ENCODE data around the gene PMP22.

Gene PMP22

DNA sequence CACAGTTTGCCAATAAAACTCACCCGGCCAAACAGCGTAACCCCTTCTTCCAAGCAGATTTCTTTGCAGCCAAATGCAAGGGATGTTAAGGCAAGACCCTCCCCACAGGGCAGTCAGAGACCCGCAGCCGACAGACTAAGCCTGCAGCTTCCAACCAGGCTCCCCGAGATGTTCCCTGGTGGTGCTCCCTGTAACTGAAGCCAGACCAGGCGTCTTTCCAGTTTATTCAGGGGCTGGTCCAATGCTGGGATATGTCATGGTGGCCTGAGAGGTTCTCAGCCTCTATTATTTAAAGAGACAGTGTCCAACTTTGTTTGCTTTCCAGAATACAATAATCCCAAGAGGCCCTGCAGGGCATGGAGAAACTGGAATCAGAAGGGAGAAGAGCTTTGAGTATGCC is at the start of gene PMP22:
Gene PMP22, minus strand, starts transcription at position 196 of the 400 bp plus-strand sequence. CDS start 4,599 bp downstream, outside the sequence.
- no peak for DNase-seq

- no peak for DNase-seq
Observed at GRCh38 chr17:15311996-15312395, 46.9 kb upstream of the PMP22 start.

DNA sequence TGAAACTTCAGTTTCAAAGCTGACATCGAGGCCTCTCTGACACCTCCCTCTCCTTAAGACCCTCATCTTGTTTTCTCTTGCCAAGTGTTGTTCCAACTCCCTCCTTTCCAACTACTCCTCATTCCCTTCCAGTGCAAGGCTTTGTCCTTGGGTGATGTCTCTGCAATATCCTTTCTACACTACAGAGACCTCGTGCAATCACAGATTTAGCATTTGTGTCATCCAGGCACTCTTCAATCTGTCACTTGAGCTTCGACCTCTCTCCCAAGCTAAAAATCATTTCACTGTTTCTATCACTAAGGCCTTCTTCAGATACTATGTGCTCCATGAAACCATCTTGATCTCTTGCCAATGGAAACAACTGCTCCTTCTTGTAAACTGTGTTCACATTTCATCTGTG is 44.7 kb upstream of the PMP22 start:
- DNase-seq = no peak

GRCh38 chr17:15309236-15309635 is 44.1 kb upstream of the PMP22 start:
- no peak for DNase-seq

DNA sequence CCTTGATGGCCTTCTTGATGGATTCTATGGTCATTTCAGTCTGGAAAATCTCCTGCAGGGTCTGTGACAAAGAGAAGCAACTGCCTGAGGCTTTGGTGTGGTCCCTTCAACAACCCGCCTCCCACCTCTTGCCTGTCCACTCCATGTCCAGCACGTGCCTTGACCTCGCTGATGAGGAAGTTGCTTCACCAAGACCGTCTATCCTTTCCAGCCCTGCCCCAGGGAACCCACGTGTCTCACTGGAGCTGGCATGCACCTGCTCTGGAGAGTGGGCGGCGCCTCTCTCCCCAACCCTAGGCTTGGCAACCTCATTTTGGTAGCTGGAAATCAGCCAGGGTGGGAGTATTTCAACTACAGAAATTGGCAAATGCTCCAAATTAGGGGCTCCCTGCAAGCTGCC is 43.6 kb upstream of the PMP22 start:
- no peak for DNase-seq

DNA sequence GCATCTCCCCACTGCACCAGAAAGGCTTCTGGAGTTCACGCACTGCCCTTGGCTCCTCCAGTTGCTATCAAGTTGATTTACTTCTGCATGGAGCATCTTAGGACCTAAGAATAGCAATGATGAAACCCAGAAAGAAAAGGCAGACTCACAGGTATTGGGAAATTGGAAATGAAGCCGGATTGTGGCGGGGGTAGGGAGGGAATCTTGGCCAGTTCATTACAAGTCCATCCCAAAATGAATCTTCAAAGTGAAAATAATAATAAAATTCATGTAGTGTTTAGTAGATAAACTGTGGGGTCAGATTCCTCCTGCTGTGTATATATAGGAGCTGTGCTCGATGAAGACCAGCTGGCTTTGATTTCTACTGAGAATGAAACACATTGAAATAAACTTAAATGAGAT is 42.6 kb upstream of the PMP22 start:
- no peak for DNase-seq

GRCh38 chr17:15303851-15304250 is 38.7 kb upstream of the PMP22 start:
- no peak for DNase-seq

DNA sequence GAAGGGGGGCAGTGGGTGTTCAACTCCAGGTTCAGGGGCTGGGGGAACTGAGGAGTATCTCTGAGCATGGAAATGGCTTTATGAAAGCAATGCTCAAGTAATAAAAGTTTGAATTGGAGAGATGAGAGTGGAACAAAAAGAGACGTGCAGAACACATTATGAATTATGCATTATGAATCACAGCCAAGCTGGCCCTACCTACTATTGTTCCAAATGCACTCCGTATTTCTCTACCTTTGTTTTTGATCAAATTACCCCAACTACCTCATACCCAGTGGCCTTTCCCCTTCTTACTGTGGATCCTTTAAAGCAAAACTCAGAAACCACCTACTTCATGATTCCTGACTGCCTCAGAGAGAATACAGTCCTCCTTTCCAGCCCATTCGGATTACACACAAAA is 38.1 kb upstream of the PMP22 start:
- DNase-seq = no peak

- no peak for DNase-seq
Observed at GRCh38 chr17:15301845-15302244, 36.7 kb upstream of the PMP22 start.

- no peak for DNase-seq
Observed at GRCh38 chr17:15298176-15298575, 33.0 kb upstream of the PMP22 start.

DNA sequence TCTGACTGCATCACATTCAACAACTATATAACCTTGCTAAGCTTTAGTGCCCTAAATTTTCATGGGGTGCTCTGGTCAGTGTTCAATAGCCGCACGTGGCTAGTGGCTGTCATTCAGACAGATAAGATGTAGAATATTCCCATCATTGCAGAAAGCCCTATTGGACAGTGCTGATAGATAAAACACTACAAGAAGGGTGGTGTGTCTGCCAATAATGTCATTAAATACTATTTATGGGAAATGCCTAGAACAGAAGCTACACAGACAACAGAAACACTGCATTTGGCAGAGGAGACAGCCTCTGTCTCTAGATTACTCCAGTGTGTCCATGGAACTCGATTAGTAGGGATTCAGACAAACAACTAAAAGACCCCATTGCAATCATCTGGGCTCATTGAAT is 28.4 kb upstream of the PMP22 start:
- DNase-seq = no peak

- no peak for DNase-seq
Observed at GRCh38 chr17:15291674-15292361, 26.7 kb upstream of the PMP22 start.

DNA sequence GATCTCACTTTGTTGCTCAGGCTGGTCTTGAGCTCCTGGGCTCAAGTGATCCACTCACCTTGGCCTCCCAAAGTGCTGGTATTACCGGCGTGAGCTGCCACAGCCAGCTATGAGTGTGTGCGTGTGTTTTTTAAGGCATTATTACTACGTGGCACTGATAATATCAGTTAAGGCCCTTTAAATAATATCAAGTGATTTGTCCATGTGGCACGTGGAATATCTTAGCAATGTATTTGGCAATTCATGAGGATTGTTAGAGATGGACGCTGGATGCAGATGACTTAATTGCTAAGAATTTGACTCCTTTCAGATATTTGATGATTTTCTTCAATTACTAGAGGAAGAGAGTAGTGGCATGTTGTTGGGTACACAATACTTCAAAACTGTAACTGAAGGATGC is 25.5 kb upstream of the PMP22 start:
- no peak for DNase-seq

DNA sequence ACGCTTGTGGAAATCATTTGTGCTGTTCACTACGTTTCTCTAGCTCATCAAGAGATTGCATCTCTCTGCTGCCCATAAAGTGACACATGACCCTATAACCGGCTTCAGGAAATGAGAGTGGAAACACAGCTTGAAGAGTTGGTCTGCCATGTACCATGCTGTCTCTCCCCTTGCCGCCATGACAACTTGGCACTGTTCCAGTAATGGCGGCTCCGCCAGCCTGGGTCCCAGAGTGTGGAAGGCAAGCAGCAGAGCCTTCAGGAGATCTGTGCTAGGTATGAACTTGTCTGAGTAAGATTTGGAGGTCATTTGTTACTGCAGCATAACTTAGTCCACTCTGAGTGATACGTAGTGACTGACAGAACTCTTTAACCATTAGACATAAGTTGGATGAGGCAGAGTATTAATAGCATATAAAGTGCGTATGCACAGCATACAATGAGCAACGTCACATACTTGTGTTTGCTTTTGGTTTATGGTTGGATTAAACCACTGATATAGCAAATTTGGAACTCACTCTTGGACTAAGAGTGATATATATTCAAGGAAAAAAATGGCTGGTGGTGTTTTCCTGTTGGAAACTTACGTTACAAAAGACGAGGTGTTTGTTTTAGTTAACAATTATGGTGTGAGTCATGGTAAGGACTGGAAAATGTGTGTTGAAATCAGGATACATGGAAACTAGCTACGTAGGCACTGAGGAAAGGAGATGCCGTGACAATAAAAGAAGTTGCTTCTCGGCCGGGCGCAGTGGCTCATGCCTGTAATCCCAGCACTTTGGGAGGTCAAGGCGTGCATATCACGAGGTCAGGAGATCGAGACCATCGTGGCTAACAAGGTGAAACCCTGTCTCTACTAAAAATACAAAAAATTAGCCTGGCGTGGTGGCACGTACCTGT is 24.4 kb upstream of the PMP22 start:
- no peak for DNase-seq

DNA sequence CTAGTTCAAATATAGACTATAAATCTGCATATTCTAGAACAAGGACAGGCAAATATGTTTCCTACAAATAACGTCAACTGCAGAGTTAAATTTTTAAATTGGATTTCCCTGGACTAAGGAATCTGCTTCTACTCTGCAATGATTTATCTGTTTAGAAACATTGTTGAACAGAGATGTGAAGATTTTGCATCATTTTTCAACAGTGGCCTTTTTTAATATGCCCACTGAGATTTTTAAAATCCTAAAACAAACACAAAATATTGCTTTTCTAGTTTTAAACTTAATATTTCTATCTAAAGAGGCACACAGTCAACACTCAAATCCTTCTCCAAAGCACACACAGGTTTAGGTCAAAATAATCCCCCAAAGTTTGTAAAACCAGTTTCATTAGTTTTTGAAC is 23.7 kb upstream of the PMP22 start:
- no peak for DNase-seq

GRCh38 chr17:15287538-15288267 is 22.6 kb upstream of the PMP22 start:
- no peak for DNase-seq

DNA sequence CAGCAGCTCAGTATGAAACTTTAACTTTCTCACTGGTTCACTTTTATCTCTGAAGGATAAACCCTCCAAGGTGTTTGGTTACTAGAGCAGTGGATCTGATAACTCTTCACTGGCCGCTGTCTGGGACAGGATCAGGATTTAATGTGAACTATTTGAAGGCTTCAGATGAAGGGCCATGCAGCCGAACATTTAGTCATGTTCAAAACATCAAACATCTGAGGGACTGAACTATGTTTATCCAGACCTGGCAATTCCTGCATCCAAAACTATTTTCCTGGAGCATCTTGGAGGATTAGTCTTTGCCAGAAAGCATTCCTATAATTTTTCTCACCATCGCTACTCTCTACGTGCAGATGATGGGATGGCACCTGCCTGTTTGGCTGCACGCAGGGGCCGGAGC is 20.3 kb upstream of the PMP22 start:
- DNase-seq = no peak

GRCh38 chr17:15284537-15284936 is 19.4 kb upstream of the PMP22 start:
- DNase-seq = no peak

GRCh38 chr17:15284107-15284506 is 19.0 kb upstream of the PMP22 start:
- no peak for DNase-seq

GRCh38 chr17:15281909-15282308 is 16.8 kb upstream of the PMP22 start:
- no peak for DNase-seq

GRCh38 chr17:15278924-15279477 is 13.9 kb upstream of the PMP22 start:
- DNase-seq = no peak

- DNase-seq = no peak
Observed at GRCh38 chr17:15278380-15278779, 13.3 kb upstream of the PMP22 start.

DNA sequence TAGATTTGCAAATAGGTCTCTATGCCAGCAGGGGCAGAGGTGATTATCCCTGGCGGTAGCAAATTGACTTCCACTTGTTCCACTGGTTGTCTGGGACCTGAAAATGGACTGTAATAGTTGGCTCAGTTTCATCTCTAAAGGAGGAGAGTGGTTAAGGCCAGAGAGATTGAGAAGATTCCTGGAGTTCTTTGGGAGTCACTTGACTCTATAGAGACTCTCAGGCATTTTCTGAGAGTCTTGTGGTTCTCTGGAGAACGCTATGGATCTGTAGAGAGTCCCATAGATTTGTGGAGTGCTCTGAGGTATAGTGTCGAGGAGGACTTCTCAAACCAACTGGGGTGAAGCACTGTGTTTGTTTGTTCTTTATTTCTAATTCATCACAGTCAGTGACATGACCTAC is 8.9 kb upstream of the PMP22 start:
- DNase-seq = no peak

All from NCI-H2081 treated with DMSO at 0.1 percent for 48 hours (cell line).